HG03196 (cell line): ENCODE measurements around the gene ADCY4.
A peak's percentile ranks its signal among the peaks of the same experiment; 100 is the strongest.

Source experiments
- ATAC-seq: cut with Tn5 transposase; IDR thresholded peaks from one replicate; pipeline ENCODE4 v1.9.1; 2021; ENCODE audit not compliant: unreplicated experiment

The ADCY4 gene

GRCh38 chr14:24317141-24317928 is 17.5 kb downstream of the ADCY4 start:
- ATAC-seq: no peak

DNA sequence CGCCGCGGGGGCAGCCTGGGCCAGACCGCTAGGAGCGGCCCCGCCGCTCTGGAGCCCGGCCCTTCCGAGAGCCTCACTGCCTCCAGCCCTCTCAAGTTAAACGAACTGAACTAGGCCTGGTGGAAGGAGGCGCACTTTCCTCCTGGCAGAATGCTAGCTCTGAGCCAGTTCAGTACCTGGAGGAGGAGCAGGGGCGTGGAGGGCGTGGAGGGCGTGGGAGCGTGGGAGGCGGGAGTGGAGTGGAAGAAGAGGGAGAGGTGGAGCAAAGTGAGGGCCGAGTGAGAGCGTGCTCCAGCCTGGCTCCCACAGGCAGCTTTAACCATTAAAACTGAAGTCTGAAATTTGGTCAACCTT is 18.3 kb downstream of the ADCY4 start:
- no peak for ATAC-seq

DNA sequence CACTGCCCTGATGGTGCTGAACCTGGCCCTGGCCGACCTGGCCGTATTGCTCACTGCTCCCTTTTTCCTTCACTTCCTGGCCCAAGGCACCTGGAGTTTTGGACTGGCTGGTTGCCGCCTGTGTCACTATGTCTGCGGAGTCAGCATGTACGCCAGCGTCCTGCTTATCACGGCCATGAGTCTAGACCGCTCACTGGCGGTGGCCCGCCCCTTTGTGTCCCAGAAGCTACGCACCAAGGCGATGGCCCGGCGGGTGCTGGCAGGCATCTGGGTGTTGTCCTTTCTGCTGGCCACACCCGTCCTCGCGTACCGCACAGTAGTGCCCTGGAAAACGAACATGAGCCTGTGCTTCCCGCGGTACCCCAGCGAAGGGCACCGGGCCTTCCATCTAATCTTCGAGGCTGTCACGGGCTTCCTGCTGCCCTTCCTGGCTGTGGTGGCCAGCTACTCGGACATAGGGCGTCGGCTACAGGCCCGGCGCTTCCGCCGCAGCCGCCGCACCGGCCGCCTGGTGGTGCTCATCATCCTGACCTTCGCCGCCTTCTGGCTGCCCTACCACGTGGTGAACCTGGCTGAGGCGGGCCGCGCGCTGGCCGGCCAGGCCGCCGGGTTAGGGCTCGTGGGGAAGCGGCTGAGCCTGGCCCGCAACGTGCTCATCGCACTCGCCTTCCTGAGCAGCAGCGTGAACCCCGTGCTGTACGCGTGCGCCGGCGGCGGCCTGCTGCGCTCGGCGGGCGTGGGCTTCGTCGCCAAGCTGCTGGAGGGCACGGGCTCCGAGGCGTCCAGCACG is 18.9 kb downstream of the ADCY4 start:
- ATAC-seq: no peak

DNA sequence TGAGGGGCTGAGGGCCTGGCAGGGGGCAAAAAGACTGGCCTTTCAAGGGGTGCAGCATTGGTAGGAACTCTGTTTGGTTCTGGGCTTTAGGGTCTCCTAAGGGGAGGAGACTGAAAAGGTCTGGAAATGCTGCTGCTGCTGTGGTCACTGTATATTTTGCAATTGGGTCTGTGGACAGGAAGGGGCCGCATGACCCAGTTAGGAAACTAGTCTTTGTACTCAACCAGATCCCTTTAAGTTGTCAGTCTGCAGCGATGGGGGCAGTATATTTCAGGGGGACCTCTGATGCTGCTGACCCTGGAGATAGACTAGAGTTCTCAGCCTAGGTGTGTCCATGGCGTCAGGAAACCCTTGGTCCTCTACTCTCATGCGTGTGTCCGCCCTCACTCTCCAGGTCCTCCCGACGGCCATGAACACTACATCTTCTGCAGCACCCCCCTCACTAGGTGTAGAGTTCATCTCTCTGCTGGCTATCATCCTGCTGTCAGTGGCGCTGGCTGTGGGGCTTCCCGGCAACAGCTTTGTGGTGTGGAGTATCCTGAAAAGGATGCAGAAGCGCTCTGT is 19.5 kb downstream of the ADCY4 start:
- no peak for ATAC-seq

- ATAC-seq: no peak
These were observed 20.3 kb downstream of the ADCY4 start for GRCh38 chr14:24314377-24315193.

DNA sequence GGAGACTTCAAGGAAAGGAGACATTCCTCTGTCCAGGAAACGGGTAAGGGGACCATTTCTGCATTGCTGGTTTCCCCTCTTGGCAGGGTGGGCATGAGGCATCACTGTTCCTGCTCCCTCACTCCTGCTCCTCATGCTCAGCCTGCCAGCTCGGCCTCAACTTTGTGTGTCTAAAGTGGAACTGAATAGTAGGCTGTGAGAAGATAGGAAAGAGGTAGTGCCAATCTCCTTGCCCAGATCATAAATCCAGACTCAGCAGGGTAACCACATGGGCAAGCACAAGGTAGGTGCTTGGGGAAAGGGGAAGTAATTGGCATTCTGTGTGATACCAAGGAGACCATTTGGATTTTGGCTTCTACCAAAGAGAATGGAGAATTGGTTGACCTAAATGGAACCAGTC is 21.0 kb downstream of the ADCY4 start:
- no peak for ATAC-seq

DNA sequence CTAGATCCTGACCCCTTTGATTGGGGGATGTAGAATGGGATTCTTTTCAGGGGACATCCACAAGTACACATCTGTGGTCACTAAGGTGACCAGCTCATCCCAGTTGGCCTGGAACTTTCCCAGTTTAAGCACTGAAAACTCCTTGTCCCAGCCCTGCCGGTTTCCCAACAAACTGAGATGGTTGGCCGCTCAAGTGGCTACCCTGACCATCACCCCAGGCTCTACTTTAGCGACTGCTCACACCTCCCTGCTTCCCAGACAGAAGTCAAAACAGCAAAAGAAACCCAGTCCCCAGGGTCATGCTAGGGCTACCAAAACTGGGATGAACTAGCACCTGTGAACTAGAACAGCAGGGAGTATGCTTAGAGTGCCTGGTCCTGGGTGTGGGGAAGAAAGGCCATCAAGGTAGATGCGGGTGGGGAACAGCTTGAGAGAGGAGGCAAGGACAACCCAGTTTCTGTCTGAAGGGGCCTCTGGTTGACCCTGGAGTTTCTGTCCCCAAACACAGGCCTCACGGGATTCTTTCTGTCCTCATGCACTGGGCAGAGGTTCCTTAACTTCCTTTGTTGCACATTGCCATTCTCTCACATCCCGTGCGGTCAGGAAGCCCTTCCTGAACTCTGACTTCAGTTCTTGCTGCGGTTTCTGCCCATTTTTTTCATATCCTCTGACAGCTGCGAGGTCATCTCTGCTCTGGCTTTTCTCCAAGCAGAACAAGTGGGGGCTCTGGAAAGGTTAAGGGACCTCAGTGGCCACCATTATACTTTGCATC is 21.9 kb downstream of the ADCY4 start:
- no peak for ATAC-seq

DNA sequence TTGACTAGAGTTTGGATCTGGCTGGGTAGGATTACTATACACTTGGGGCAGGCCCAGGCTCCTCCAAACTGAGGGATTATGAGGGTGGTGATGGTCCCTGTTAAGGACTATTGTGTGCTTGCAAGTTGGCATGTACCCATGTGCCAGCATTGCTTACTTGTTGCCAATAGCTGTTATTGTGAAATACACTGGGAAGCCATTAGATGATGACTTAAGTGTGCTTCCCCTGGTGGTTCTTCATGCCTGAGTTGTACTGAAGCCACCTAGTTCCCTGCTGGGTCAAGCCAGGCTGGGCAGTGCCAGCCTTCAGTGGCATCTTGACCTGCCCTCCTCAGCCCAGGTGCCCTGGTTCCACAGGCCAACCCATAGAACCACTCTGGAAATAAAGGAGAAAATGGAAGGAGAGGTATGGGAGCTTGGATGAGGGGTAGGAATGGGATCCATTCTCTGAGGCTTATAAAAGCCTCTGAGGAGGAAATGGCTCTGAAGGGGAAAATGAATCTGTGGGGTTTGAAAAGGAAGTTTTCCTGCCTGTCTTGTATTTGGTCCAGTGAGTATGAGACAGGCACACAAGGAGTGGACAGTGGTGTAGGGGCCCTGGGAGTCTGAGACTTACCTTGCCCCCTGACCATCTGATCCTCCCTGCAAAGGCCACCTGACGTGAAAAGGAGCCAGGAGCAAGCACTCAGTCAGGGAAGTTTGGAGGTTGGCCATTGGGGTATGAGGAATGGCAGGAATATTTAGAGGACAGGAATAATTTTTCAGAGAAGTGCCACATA is 22.8 kb downstream of the ADCY4 start:
- ATAC-seq: no peak

DNA sequence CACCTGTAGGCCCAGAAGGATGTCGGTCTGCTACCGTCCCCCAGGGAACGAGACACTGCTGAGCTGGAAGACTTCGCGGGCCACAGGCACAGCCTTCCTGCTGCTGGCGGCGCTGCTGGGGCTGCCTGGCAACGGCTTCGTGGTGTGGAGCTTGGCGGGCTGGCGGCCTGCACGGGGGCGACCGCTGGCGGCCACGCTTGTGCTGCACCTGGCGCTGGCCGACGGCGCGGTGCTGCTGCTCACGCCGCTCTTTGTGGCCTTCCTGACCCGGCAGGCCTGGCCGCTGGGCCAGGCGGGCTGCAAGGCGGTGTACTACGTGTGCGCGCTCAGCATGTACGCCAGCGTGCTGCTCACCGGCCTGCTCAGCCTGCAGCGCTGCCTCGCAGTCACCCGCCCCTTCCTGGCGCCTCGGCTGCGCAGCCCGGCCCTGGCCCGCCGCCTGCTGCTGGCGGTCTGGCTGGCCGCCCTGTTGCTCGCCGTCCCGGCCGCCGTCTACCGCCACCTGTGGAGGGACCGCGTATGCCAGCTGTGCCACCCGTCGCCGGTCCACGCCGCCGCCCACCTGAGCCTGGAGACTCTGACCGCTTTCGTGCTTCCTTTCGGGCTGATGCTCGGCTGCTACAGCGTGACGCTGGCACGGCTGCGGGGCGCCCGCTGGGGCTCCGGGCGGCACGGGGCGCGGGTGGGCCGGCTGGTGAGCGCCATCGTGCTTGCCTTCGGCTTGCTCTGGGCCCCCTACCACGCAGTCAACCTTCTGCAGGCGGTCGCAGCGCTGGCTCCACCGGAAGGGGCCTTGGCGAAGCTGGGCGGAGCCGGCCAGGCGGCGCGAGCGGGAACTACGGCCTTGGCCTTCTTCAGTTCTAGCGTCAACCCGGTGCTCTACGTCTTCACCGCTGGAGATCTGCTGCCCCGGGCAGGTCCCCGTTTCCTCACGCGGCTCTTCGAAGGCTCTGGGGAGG is 23.9 kb downstream of the ADCY4 start, which contains the start of gene LTB4R:
Gene LTB4R, plus strand, starts transcription at position 857 of the 959 bp plus-strand sequence. CDS start 4,150 bp downstream, outside the sequence.
- ATAC-seq: peak; percentile 53

GRCh38 chr14:24310265-24310645 is 24.6 kb downstream of the ADCY4 start:
- no peak for ATAC-seq

GRCh38 chr14:24309538-24310264 is 25.2 kb downstream of the ADCY4 start, which contains the start of gene LTB4R2:
Gene LTB4R2 (plus strand): TSS chr14:24310140. CDS start chr14:24310665, 525 bp downstream.
- ATAC-seq: no peak

DNA sequence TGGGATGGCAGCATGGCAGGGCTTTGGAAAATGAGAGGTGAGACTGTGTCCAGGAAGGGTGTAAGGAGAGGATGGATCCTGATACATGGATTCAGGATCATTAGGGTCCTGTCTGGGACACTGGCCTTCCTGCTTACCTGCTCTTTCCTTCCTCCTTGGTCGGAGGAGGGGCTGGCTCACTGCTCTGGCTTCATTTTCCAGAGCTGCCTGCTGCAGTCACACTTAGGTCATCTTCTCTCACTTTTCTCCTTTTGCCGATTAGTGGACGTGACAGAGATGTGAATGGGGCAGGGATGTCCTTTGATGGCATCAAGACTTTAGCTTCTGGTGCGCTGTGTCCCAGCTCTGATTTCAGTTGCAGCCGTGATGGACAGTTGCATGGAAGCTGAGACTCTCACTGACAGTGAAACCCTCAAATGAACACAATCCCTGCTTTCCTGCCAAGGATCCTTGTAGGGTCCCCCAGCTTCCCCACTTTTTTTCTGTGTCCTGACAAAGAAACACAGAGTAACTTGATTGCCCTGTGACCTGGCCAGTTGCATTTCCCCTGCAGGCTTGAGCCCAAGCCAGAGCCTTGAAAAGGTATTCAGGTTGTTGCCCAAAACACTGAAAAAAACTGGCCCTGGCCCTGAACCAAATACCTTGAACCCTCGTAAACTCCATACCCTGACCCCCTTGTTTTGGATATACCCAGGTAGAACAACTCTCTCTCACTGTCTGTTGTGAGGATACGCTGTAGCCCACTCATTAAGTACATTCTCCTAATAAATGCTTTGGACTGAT is 26.3 kb downstream of the ADCY4 start:
- ATAC-seq: no peak

DNA sequence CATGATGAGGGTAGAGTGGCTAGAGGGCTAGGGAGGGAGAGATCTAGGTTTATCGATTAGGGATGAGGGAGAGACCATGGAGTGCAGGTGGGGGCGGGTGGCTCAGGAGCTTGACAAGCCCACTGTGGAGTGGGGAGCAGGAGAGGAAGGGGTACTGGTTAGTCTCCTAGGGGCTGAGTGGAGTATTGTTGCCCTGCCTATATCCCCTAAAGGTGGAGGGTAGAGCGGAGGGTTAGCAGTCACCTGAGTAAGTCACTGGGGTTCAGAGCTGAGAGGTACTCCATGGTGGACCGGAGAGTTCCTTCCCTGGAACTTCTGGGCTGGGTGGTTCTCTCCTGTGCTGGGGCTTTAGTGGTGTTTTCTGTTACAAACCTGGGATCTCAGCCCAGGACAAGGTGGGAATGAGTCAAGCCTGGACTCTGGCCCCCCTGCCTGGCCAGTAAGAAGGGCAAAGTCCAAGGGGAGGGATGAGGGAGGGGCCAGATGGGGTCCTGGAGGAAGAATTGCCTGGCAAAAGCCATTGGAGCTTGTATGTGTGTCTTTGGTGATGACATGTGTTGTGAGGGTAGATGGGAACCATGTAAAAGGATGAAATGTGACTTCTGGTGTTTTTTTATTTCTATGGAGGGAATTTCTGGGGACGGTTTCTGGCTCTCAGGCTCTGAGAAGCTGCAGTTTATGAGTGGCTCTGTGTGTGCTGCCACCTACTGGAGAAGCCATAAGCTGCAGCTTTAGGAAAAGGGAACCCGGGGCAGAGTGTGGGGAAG is 27.1 kb downstream of the ADCY4 start, which contains the start of gene CIDEB:
Gene CIDEB, minus strand, starts transcription at position 403 of the 767 bp plus-strand sequence. Its CDS starts 119 bp downstream, at position 284.
- ATAC-seq: no peak

GRCh38 chr14:24307156-24307574 is 27.7 kb downstream of the ADCY4 start:
- ATAC-seq: no peak

DNA sequence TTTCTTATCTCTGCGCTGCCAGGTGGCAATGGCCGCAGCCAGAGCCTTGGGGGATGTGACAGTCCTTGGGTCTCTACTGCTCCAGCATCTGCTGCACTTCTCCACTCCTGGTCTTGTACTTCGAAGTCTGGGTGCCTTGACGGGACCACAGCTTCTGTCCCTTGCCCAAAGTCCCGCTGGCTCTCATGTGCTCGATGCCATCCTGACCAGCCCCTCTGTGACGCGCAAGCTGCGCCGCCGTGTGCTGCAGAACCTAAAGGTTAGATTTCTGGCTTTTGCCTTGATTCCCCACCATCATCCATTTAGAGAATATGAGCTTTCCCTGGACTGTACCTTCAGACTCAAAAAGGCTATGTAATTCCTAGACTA is 30.9 kb downstream of the ADCY4 start:
- no peak for ATAC-seq
